Tibial artery (tissue), 4 donors: ENCODE measurements around the gene PDCD7.

Source experiments
- DNase-seq, 2 donors: peaks; one replicate each; pipeline ENCODE4 v3.0.0-alpha.2; 2019
- H3K27ac ChIP-seq, 2 donors: fragments of 200-600 bp; sonication (generic) in 1 of 2; 1 replicate in 1 of 2; 2 replicates in 1 of 2; pipeline ENCODE4 v1.5.1; 2018 to 2019; ENCODE audit warnings: mild to moderate bottlenecking in 1 of 2
- H3K27me3 ChIP-seq, 2 donors: fragments of 200-600 bp; sonication (generic) in 1 of 2; one replicate each; pipeline versions ENCODE4 v1.5.1 to v1.6.0; 2016 to 2019
- H3K36me3 ChIP-seq, 3 donors: fragments of 200-600 bp; sonication (generic) in 2 of 3; one replicate each; pipeline ENCODE4 v1.5.1; 2016 to 2019; ENCODE audit warnings: mild to moderate bottlenecking in 2 of 3
- H3K4me1 ChIP-seq, 4 donors: fragments of 200-600 bp; sonication (generic) in 2 of 4; 1 replicate in 3 of 4; 2 replicates in 1 of 4; pipeline ENCODE4 v1.5.1; 2016 to 2019
- H3K4me3 ChIP-seq, 2 donors: fragments of 200-600 bp; sonication (generic) in 1 of 2; 1 replicate in 1 of 2; 2 replicates in 1 of 2; pipeline ENCODE4 v1.5.1; 2018 to 2019; ENCODE audit warnings: mild to moderate bottlenecking in 2 of 2
- H3K9me3 ChIP-seq, 3 donors: fragments of 200-600 bp; sonication (generic) in 1 of 3; one replicate each; pipeline ENCODE4 v1.5.1; 2016 to 2019
- intact Hi-C: fragments of 100-400 bp; cut with DNase I; formaldehyde crosslinking; loops from one replicate; pipeline ENCODE4 v1.15.0; 2023; ENCODE audit warnings: low total_unique reads
- TF ChIP-seq, protein P1 (sequence below), 2 experiments: fragments of 200-600 bp in 1 of 2; fragments of 450-650 bp in 1 of 2; IDR thresholded peaks; one replicate each; pipeline ENCODE4 v1.5.1; 2017 to 2019; ENCODE audit warnings: antibody characterized with exemption in 2 of 2, mild to moderate bottlenecking in 1 of 2, moderate library complexity in 1 of 2

Gene PDCD7

GRCh38 chr15:65067645-65068402 lies 65.8 kb downstream of the PDCD7 start, which contains the start of gene RASL12:
Gene RASL12 (minus strand): TSS chr15:65067991. CDS start chr15:65067835, 156 bp downstream.
- Histone ChIP-seq H3K27me3 (no peaks in the 10 kb centered on the region), H3K4me3 (peak within 1 kb of the TSS; percentile 73 to 74), H3K4me1 (peaks cover 0 to 73% (median 65%) of the 10 kb centered on the region in 4 donors), H3K36me3 (peaks cover 8 to 15% (median 10%) of the 10 kb centered on the region in 3 donors), H3K9me3 (no peaks in the 10 kb centered on the region), H3K27ac (peak within 1 kb of the TSS; percentile 95 to 99)
- peak in 1 of 2 donors; percentile 87 for DNase-seq
- intact Hi-C loops: no loop called here
- TF ChIP-seq, protein P1, sequence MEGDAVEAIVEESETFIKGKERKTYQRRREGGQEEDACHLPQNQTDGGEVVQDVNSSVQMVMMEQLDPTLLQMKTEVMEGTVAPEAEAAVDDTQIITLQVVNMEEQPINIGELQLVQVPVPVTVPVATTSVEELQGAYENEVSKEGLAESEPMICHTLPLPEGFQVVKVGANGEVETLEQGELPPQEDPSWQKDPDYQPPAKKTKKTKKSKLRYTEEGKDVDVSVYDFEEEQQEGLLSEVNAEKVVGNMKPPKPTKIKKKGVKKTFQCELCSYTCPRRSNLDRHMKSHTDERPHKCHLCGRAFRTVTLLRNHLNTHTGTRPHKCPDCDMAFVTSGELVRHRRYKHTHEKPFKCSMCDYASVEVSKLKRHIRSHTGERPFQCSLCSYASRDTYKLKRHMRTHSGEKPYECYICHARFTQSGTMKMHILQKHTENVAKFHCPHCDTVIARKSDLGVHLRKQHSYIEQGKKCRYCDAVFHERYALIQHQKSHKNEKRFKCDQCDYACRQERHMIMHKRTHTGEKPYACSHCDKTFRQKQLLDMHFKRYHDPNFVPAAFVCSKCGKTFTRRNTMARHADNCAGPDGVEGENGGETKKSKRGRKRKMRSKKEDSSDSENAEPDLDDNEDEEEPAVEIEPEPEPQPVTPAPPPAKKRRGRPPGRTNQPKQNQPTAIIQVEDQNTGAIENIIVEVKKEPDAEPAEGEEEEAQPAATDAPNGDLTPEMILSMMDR (IDR thresholded peaks at IDR 0.05): no peak
